DOHH2 (cell line): ENCODE results near the gene PLA2G4A.

ENCODE experiments used
- EZH2phosphoT487 ChIP-seq: fragments of 200-600 bp; sonication (generic); IDR thresholded peaks from 2 replicates; pipeline ENCODE4 v1.6.1; 2017; ENCODE audit warnings: borderline replicate concordance, mild to moderate bottlenecking, antibody characterized with exemption, low read length, moderate library complexity, mixed read lengths
- TF ChIP-seq, protein P1 (sequence below): fragments of 200-600 bp; sonication (generic); IDR thresholded peaks from one replicate; pipeline ENCODE4 v1.5.1; 2014; ENCODE audit warnings: antibody characterized with exemption, mild to moderate bottlenecking, low read depth, low read length; ENCODE audit not compliant: poor library complexity, severe bottlenecking

GRCh38 chr1:186927884-186928283 lies 99.1 kb downstream of the PLA2G4A start:
- TF ChIP-seq, protein P1, sequence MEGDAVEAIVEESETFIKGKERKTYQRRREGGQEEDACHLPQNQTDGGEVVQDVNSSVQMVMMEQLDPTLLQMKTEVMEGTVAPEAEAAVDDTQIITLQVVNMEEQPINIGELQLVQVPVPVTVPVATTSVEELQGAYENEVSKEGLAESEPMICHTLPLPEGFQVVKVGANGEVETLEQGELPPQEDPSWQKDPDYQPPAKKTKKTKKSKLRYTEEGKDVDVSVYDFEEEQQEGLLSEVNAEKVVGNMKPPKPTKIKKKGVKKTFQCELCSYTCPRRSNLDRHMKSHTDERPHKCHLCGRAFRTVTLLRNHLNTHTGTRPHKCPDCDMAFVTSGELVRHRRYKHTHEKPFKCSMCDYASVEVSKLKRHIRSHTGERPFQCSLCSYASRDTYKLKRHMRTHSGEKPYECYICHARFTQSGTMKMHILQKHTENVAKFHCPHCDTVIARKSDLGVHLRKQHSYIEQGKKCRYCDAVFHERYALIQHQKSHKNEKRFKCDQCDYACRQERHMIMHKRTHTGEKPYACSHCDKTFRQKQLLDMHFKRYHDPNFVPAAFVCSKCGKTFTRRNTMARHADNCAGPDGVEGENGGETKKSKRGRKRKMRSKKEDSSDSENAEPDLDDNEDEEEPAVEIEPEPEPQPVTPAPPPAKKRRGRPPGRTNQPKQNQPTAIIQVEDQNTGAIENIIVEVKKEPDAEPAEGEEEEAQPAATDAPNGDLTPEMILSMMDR = no peak
- TF ChIP-seq EZH2phosphoT487 = no peak
